GM18520 (cell line): Measurements from ENCODE around the gene CCDC192.

Experiments
- ATAC-seq: cut with Tn5 transposase; IDR thresholded peaks from one replicate; pipeline ENCODE4 v1.9.1; 2021; ENCODE audit not compliant: unreplicated experiment

CCDC192 gene

GRCh38 chr5:127975961-127976360 lies 272.8 kb downstream of the CCDC192 start:
- ATAC-seq: no peak

- ATAC-seq: no peak
These were observed 273.3 kb downstream of the CCDC192 start for GRCh38 chr5:127976525-127976924.

- ATAC-seq: no peak
These were observed 274.0 kb downstream of the CCDC192 start for GRCh38 chr5:127976991-127977717.

- no peak for ATAC-seq
These were observed 275.6 kb downstream of the CCDC192 start for GRCh38 chr5:127978738-127979300.

GRCh38 chr5:127979475-127979874 lies 276.3 kb downstream of the CCDC192 start:
- no peak for ATAC-seq

GRCh38 chr5:127980843-127981242 lies 277.7 kb downstream of the CCDC192 start:
- no peak for ATAC-seq

GRCh38 chr5:127981498-127981897 lies 278.3 kb downstream of the CCDC192 start:
- no peak for ATAC-seq

- no peak for ATAC-seq
These were observed 282.7 kb downstream of the CCDC192 start for GRCh38 chr5:127985811-127986325.

- ATAC-seq: no peak
These were observed 284.4 kb downstream of the CCDC192 start for GRCh38 chr5:127987354-127988145.

- ATAC-seq: no peak
These were observed 285.1 kb downstream of the CCDC192 start for GRCh38 chr5:127988146-127988760.
